Activated T-cell treated with anti-CD3 and anti-CD28 coated beads, Interleukin-2, amount 50 U/mL, for 24 hours (primary cell): ENCODE measurements around the gene GRM7.

Experiments used
- DNase-seq: peaks from one replicate; pipeline ENCODE4 v3.0.0-alpha.2; 2020
- H3K27ac Mint-ChIP-seq: 2 replicates; pipeline ENCODE4 v1.8.0; 2020; ENCODE audit warnings: mild to moderate bottlenecking, mixed read lengths
- H3K27me3 Mint-ChIP-seq: 2 replicates; pipeline ENCODE4 v1.8.0; 2020; ENCODE audit warnings: mixed read lengths
- H3K36me3 Mint-ChIP-seq: 2 replicates; pipeline ENCODE4 v1.8.0; 2020; ENCODE audit warnings: low read depth, mixed read lengths
- H3K4me1 Mint-ChIP-seq: 2 replicates; pipeline ENCODE4 v1.8.0; 2020; ENCODE audit warnings: low read depth, mixed read lengths
- H3K4me3 Mint-ChIP-seq: 2 replicates; pipeline ENCODE4 v1.8.0; 2020; ENCODE audit warnings: mild to moderate bottlenecking, moderate library complexity, mixed read lengths
- H3K9me3 Mint-ChIP-seq: 2 replicates; pipeline ENCODE4 v1.8.0; 2020; ENCODE audit warnings: mixed read lengths

GRM7 gene

GRCh38 chr3:7657214-7658112 lies 796.5 kb downstream of the GRM7 start:
- no peaks in the 10 kb centered on the region for H3K36me3 Mint-ChIP-seq
- peaks cover 3% of the 10 kb centered on the region for H3K27me3 Mint-ChIP-seq
- H3K9me3 Mint-ChIP-seq = peaks cover 12% of the 10 kb centered on the region
- no peak overlapping the region for H3K27ac Mint-ChIP-seq
- H3K4me3 Mint-ChIP-seq = no peak overlapping the region
- DNase-seq = no peak
- no peaks in the 10 kb centered on the region for H3K4me1 Mint-ChIP-seq

DNA sequence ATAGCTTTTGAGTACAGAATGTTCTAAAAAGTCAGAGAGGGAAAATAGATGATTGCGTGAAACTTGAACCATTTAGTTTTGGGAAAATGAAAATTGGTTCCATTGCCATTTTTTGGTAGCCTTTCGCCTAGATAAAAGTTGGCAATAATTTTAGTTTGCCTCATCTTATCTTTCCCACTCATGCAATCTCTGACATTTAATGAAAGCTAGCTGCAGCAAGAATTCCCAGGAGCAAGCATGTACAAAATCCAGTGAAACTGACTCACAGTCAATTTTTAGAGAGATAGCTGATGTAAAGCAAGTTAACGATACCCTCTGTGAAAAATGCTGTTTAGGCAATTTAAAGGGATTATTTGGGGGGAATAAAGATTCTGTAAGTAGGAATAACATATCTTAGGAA lies 797.4 kb downstream of the GRM7 start:
- no peak overlapping the region for H3K4me3 Mint-ChIP-seq
- no peak overlapping the region for H3K27ac Mint-ChIP-seq
- no peaks in the 10 kb centered on the region for H3K4me1 Mint-ChIP-seq
- H3K9me3 Mint-ChIP-seq = peaks cover 11% of the 10 kb centered on the region
- peaks cover 3% of the 10 kb centered on the region for H3K27me3 Mint-ChIP-seq
- H3K36me3 Mint-ChIP-seq = no peaks in the 10 kb centered on the region
- no peak for DNase-seq

DNA sequence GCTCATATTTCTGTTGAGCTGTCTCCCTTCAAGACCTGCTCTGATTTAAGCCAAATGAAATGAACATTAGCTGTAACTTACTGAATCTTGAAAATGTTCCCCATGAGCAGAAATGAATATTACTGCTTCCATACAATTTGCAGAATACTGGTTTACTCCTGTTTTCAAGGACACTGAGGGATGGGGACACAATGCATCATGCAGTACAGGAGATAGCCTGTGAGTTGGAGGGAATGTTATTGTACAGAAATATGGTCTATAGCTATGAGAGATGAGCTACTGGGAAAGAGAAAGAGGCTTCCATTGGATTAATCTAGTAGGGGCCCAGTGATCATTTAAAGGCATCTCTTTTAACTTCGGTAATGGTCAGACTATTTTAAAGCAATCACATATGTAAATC lies 798.2 kb downstream of the GRM7 start:
- no peak for DNase-seq
- Mint-ChIP-seq H3K4me3 (no peak overlapping the region), H3K36me3 (no peaks in the 10 kb centered on the region), H3K4me1 (no peaks in the 10 kb centered on the region), H3K27me3 (peaks cover 3% of the 10 kb centered on the region), H3K27ac (no peak overlapping the region), H3K9me3 (peaks cover 3% of the 10 kb centered on the region)

- Mint-ChIP-seq H3K4me1 (no peaks in the 10 kb centered on the region), H3K36me3 (no peaks in the 10 kb centered on the region), H3K27me3 (no peaks in the 10 kb centered on the region), H3K27ac (no peak overlapping the region), H3K9me3 (no peaks in the 10 kb centered on the region), H3K4me3 (no peak overlapping the region)
- no peak for DNase-seq
Measured at GRCh38 chr3:7663771-7664170, 802.9 kb downstream of the GRM7 start.

DNA sequence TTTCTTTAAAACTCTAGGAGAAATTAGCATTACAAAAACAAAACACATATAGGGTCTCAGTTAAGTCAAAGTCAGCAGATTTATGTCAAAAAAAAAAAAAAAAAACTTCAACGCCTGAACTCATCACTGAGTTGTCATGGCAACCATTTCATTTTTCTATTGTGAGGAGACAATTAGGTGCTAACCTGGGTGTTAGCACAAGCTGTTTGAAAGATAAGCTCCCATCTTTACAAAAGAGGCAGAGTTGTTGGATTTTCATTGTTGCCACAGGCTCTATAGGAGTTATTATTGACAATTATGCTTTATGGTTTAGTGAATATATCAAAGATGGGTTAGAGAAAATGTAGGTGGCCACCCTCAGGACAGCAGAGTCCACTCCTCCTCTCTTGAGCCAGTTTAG lies 806.9 kb downstream of the GRM7 start:
- Mint-ChIP-seq H3K27me3 (no peaks in the 10 kb centered on the region), H3K36me3 (no peaks in the 10 kb centered on the region), H3K4me1 (no peaks in the 10 kb centered on the region), H3K9me3 (no peaks in the 10 kb centered on the region), H3K4me3 (no peak overlapping the region), H3K27ac (no peak overlapping the region)
- no peak for DNase-seq

GRCh38 chr3:7669641-7670040 lies 808.7 kb downstream of the GRM7 start:
- Mint-ChIP-seq H3K36me3 (no peaks in the 10 kb centered on the region), H3K27me3 (no peaks in the 10 kb centered on the region)

GRCh38 chr3:7678521-7678920 lies 817.6 kb downstream of the GRM7 start:
- peaks cover 2% of the 10 kb centered on the region for H3K9me3 Mint-ChIP-seq
- DNase-seq = no peak
- no peaks in the 10 kb centered on the region for H3K27me3 Mint-ChIP-seq
- no peaks in the 10 kb centered on the region for H3K36me3 Mint-ChIP-seq
- no peak overlapping the region for H3K27ac Mint-ChIP-seq
- no peaks in the 10 kb centered on the region for H3K4me1 Mint-ChIP-seq
- H3K4me3 Mint-ChIP-seq = no peak overlapping the region

More at GRCh38 chr3:7669641-7670040, 808.7 kb downstream of the GRM7 start:
- Mint-ChIP-seq H3K4me1 (no peaks in the 10 kb centered on the region), H3K9me3 (no peaks in the 10 kb centered on the region), H3K27ac (no peak overlapping the region), H3K4me3 (no peak overlapping the region)
- no peak for DNase-seq

DNA sequence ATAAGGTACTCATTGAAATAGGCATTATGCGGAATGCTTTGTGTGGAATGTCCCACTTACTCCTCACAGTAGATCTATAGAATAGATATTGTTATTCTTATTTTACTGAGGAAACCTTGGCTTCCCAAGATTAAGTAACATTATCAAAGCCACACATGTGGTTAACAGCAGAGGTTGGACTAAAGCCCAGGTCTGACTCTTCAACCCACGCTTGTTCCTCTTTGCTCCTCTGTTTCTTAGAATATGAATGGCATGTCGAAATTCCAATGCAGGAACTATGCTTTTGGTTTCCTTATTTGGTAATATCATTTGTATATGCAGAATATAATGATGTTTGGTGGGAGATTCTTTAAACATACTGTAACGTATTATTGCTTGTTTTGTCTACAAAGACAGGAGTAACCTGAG lies 821.9 kb downstream of the GRM7 start:
- no peak for DNase-seq
- H3K27me3 Mint-ChIP-seq = no peaks in the 10 kb centered on the region
- H3K27ac Mint-ChIP-seq = no peak overlapping the region
- H3K36me3 Mint-ChIP-seq = no peaks in the 10 kb centered on the region
- H3K9me3 Mint-ChIP-seq = peaks cover 2% of the 10 kb centered on the region
- H3K4me3 Mint-ChIP-seq = no peak overlapping the region
- no peaks in the 10 kb centered on the region for H3K4me1 Mint-ChIP-seq

DNA sequence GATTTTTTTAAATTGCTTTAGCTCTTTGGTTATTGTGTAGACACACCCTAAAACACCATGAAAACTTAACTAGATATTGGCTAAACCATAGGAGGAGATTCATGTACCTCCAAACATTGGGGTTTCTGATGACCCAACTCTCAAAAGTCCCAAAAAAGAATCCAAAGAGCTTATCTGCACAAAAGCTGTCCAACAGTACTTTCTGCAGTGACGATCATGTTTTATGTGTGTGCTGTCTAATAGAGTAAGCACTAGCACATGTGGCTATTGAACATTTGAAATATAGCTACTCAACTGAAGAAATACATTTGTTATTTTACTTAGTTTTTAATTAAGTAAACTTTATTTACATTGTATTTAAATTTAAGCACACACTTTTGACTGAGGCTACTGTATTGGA lies 822.5 kb downstream of the GRM7 start:
- no peak overlapping the region for H3K27ac Mint-ChIP-seq
- peaks cover 2% of the 10 kb centered on the region for H3K9me3 Mint-ChIP-seq
- no peak for DNase-seq
- no peaks in the 10 kb centered on the region for H3K4me1 Mint-ChIP-seq
- H3K4me3 Mint-ChIP-seq = no peak overlapping the region
- H3K27me3 Mint-ChIP-seq = no peaks in the 10 kb centered on the region
- H3K36me3 Mint-ChIP-seq = no peaks in the 10 kb centered on the region

DNA sequence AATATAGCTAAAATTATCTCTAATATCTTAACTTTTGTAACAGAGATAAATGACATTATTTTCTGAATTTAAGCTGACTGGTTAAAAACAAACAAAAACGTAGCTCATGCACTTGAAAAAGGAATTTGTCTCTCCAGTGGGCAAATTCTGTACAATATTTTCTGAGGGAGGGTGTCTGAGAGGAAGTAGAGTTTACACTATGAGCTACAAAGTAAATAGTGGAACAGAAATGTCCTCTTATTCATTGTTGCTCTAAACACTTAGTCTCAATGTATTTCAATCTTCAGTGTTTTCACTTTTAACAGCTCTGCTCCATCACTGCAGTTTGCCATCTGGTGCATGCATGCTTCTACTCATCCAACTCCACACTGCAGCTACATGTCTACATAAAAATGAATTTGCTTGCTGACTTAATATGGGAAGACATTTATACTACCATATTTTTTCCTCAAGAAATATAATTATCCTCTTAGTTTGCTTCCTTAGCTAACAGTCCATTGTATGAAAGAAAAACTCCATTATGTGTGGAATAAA lies 823.3 kb downstream of the GRM7 start:
- Mint-ChIP-seq H3K4me3 (no peak overlapping the region), H3K36me3 (no peaks in the 10 kb centered on the region), H3K4me1 (no peaks in the 10 kb centered on the region), H3K27me3 (no peaks in the 10 kb centered on the region), H3K27ac (no peak overlapping the region), H3K9me3 (peaks cover 2% of the 10 kb centered on the region)
- no peak for DNase-seq

DNA sequence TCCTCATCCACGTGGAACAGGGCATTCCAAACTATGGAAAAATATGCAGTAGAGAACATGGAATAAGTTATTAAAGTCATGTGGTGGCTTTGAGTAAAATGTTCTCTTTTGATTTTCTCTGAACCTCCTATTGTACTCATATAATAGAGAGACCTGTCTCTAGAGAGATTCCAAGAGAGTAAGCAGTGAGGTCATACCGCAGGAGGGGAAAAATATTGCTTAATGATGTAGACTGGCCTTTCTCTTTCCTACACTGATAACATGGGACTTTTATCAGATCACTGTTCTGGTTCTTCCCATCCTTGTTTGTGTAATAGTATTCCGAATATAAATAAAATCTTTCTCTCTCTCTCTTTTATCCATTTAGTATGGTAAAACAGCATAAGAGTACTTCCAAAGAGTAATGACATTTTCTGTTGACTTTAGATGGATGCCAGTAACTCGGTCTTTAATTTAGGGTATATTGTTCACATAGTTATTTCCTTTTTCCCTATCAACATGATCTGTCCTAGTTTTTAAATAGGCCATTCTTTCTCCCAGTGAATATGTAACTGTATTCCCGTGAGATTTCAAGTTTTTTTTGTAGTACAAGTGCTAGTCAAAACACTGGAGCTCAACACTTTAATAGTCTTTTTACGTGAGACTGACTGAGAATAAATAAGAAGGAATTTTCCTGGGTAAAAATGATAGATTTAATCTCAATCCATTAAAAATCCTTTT lies 826.7 kb downstream of the GRM7 start:
- Mint-ChIP-seq H3K36me3 (no peaks in the 10 kb centered on the region), H3K27ac (no peak overlapping the region), H3K9me3 (peaks cover 2% of the 10 kb centered on the region), H3K4me1 (no peaks in the 10 kb centered on the region), H3K27me3 (no peaks in the 10 kb centered on the region), H3K4me3 (no peak overlapping the region)
- no peak for DNase-seq

- H3K36me3 Mint-ChIP-seq = no peaks in the 10 kb centered on the region
- no peaks in the 10 kb centered on the region for H3K4me1 Mint-ChIP-seq
- no peak for DNase-seq
- H3K9me3 Mint-ChIP-seq = no peaks in the 10 kb centered on the region
- H3K27ac Mint-ChIP-seq = no peak overlapping the region
- no peaks in the 10 kb centered on the region for H3K27me3 Mint-ChIP-seq
- no peak overlapping the region for H3K4me3 Mint-ChIP-seq
Measured at GRCh38 chr3:7692866-7693265, 832.0 kb downstream of the GRM7 start.

DNA sequence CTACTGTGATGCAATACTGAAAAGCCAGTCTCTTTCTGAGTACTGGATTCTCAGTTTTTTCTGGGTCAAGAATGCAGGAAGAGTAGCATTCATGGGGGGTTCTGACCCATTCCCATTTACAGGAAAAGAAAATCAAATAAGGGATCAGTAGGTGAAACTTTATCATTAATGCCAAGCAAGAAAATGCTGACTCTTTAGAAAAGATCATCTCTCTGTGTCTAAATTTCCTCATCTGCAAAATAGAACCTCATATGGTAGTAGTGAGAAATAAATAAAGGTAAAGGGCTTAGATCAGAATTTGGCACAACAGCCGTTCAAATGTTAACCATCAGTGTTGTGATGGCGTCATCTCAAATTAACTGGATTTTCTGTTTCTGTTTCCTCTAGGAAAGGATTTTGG lies 833.1 kb downstream of the GRM7 start:
- Mint-ChIP-seq H3K27ac (no peak overlapping the region), H3K4me1 (no peaks in the 10 kb centered on the region), H3K27me3 (no peaks in the 10 kb centered on the region), H3K36me3 (no peaks in the 10 kb centered on the region), H3K4me3 (no peak overlapping the region), H3K9me3 (no peaks in the 10 kb centered on the region)
- no peak for DNase-seq

DNA sequence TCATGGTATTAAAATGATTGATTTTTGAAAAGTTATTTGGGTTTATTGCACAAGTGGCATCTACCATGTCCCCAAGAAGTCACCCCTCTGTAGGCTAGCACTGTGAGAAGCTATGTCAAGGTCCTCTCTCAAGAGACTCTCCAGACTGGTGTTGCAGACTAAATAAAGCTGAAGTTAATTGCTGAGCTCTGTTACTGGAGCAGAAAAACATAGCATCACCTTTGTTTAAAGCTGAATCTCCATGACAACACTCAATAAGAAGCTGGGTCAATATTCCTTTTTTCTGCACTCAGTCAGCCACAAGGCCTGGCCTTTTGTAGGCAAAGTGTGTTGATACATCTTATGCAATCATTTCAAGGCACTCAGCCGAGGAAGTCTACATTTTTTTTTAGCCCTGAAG lies 834.1 kb downstream of the GRM7 start:
- H3K27ac Mint-ChIP-seq = no peak overlapping the region
- no peaks in the 10 kb centered on the region for H3K4me1 Mint-ChIP-seq
- H3K4me3 Mint-ChIP-seq = no peak overlapping the region
- no peak for DNase-seq
- no peaks in the 10 kb centered on the region for H3K36me3 Mint-ChIP-seq
- H3K27me3 Mint-ChIP-seq = no peaks in the 10 kb centered on the region
- no peaks in the 10 kb centered on the region for H3K9me3 Mint-ChIP-seq

DNA sequence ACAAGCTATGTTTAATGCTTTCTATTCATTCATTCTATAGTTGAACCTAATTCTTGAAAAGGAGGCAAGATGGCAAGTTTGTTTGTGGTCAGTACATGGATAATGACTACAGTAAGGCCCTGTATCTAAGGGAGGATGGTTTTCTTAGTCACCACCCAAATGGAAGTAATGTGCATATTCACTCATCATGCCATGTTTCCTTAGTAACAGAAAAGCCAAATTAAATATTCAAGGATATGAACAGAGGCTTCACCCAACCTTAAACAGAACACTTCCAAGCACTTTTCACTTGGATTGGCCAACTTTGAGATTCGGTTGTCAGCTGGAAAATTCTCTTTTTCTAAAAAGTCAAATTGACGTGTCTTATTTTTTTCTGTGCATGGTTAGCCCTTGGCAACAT lies 835.4 kb downstream of the GRM7 start:
- Mint-ChIP-seq H3K4me3 (no peak overlapping the region), H3K36me3 (no peaks in the 10 kb centered on the region), H3K4me1 (no peaks in the 10 kb centered on the region), H3K27ac (no peak overlapping the region), H3K27me3 (no peaks in the 10 kb centered on the region), H3K9me3 (no peaks in the 10 kb centered on the region)
- no peak for DNase-seq
